ENCODE data around the gene OR4K15. TPM values are rescaled to one million over a fixed set of nuclear protein-coding genes. Genes with fewer than 3 reads are reported as not detected.
"Not testable (repeated sequence)": the region's sequence is repeated elsewhere in the genome, so short reads cannot be mapped to it uniquely, and the experiment has no call there.

The OR4K15 gene, protein sequence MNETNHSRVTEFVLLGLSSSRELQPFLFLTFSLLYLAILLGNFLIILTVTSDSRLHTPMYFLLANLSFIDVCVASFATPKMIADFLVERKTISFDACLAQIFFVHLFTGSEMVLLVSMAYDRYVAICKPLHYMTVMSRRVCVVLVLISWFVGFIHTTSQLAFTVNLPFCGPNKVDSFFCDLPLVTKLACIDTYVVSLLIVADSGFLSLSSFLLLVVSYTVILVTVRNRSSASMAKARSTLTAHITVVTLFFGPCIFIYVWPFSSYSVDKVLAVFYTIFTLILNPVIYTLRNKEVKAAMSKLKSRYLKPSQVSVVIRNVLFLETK
- not detected in 2 replicates for total RNA-seq (2014; rRNA removed; shearing (Covaris generic))

DNA sequence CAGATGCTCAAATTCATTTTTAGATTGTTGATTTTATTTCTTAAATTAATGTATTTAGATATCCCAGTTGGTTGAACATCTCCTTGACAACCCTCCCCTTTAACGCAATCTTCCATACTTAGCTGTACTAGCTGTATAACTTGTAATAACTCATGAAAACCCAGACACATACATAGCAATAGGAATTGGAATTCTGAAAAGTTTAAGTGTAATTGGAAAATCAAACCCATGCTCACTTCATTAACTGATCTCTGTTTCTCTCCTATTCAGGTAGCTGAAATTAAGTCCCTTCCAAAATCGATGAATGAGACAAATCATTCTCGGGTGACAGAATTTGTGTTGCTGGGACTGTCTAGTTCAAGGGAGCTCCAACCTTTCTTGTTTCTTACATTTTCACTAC is at the start of gene OR4K15:
Gene OR4K15, plus strand, starts transcription at position 301 of the 400 bp plus-strand sequence. Its CDS starts 0 bp downstream, at position 301.
- in situ Hi-C loops (cut with HindIII; ENCODE audit: low sequenced_read_pairs) = no loop called here
- no peak for DNase-seq (ENCODE audit: low spot score)

DNA sequence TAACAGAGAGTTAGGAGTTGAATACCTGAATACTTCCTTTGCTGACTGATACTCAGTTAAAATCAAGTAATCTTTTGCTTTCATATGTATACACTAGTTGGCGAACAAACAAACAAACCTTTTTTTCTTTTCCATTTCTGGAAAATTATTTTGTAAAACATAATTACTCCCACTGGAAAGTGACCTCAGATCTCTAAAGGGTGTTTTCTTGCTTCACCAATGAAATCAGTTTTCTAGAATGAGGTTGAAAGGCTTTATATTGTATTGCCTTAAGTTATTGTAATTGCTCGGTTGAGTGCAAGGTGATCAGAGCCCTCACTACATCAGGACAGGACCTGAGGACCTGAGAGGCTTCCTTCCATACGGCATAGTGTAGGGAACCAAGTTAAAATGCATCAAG is 44.8 kb upstream of the OR4K15 start, which contains the start of gene OR4K1:
Gene OR4K1, plus strand, starts transcription at position 301 of the 400 bp plus-strand sequence. CDS start 4,750 bp downstream, outside the sequence.
- no peak for DNase-seq (ENCODE audit: low spot score)
- in situ Hi-C loops (cut with HindIII; ENCODE audit: low sequenced_read_pairs) = no loop called here

DNA sequence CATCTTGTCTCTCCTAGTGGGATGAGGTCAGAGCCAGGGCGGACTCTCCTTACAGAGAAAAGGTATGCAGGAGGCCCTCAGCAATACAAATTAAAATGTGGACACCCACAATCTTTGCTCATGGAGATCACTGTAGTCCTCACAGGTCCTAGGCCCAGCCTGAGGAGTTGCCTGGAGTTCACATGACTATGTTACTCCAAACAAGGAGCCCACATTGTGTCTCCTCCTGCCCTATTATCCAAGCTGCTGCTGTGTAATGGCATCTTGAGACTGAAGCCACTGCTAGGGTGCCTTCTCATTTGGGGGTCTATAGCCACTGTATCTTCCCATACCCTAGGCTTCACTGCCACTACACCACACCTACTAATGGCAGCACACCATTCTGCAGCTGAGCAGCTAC is 33.7 kb upstream of the OR4K15 start:
- in situ Hi-C loops (cut with HindIII; ENCODE audit: low sequenced_read_pairs) = no loop called here
- no peak for DNase-seq (ENCODE audit: low spot score)

DNA sequence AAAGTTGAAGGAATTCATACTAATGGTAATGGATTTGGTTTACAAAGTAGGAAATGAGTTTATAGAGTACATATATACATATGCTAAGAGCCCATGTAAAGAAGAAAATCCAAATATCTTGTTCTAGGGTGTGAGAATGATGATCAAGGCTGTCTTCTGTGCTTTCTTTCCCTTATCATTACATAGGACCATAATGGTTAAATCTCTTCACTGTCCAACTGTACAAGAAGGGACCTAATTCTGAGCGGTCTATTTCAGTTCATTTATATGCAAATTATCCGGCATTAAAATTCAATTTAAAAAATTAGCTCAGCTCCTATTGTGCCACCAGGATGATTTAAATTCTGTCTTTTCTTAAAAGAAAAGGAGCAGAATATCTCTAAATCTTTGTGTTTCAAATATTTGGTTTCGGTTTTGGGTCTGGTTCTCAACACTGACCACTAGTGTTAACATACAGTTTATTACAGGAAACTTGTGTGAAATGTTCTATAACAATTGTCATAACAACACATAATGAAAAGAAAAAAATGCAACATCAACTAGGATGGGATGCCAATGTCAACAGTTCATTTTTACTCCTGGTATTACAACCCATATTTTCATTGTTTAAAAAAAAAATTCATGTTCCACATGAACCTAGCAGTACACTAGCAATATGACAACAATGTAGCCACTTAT is 27.8 kb upstream of the OR4K15 start:
- DNase-seq (ENCODE audit: low spot score) = no peak
- in situ Hi-C loops (cut with HindIII; ENCODE audit: low sequenced_read_pairs) = no loop called here

DNA sequence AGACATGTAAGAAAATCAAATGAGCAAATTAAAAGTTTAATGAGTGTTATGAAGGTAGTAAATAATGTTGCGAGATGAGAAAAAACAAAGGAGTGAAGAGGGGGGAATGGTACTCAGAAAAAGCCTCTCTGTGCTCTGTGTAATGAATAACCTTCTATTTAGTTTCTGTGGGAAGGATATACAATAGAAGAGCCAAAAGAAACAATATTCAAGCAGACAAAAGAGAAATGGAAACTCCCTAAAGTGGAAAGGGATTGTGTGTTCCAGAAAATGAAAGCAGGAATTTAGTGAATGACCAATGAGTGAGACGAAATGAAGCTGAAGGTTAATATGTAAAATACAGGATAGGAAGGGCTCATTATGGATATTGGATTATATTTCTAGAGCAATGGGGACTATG is 26.2 kb upstream of the OR4K15 start:
- in situ Hi-C loops (cut with HindIII; ENCODE audit: low sequenced_read_pairs) = no loop called here
- DNase-seq (ENCODE audit: low spot score) = no peak

DNA sequence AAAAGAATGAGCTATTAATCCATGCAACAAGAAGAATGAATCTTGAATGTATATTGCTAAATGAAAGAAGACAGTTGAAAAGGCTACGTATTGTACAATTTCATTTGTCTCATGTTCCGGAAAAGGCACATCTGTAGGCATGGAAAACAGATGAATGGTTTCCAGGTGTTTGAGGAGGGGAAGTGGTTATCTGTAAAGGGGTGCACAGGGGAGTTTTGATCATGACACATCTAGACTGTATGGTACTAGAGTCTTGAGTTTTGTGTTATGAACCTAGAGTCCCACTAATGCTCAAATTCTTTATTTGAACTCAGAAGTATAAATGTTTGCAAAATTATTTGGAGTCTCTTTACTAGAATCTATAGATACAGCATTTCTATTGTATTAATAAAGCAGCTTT is 5.7 kb upstream of the OR4K15 start:
- DNase-seq (ENCODE audit: low spot score); in situ Hi-C loops (cut with HindIII; ENCODE audit: low sequenced_read_pairs): not testable (repeated sequence)

DNA sequence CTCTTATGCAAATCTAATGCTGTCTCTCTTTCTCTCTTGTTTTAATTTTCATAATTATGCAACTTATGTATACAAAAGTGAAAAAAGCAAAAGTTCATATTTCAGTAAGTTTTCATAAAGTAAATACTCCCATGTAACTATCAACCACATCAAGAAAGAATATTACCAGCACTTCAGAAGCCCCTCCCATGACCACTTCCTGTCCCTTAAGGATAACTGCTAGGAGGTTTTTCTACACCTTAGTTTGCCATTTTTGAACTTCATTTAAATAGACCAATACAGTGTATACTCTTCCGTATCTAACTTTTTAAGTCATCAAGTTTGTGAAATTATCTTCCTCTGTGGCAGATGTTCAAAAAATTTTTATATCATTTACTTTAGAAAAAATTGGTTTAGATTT is 547 bp upstream of the OR4K15 start:
- DNase-seq (ENCODE audit: low spot score) = no peak
- in situ Hi-C loops (cut with HindIII; ENCODE audit: low sequenced_read_pairs) = no loop called here

DNA sequence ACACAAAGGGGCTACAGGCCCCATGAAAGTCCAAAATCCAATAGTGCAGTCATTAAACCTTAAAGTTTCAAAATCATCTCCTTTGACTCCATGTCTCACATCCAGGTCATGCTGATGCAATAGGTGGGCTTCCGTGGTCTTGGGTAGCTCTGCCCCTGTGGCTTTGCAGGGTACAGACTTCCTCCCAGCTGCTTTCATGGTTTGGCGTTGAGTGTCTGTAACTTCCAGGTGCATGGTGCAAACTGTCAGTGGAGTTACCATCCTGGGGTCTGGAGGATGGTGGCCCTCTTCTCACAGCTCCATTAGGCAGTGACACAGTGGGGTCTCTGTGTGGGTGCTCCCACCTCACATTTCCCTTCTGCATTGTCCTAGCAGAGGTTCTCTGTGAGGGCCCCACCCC is 18.0 kb downstream of the OR4K15 start:
- in situ Hi-C loops (cut with HindIII; ENCODE audit: low sequenced_read_pairs) = no loop called here

DNA sequence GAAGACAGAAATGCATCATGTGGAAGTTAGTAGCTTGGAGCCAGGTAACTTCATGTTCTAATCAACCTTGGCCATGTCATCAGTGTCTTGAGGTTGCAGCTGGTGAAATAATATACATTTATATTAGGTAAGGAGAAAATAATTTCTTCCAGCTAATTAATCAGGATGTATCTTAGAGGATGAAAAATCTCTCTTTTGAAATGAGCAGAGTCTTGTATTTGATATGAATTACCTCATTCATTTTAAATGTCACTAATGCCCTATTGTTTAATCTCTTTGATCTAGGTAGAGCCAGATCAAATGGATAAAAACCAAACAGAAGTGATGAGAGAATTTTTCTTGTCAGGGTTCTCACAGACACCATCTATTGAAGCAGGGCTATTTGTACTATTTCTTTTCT is 26.5 kb downstream of the OR4K15 start, which contains the start of gene OR4Q2:
Gene OR4Q2, plus strand, starts transcription at position 301 of the 400 bp plus-strand sequence.
- DNase-seq (ENCODE audit: low spot score) = no peak
- in situ Hi-C loops (cut with HindIII; ENCODE audit: low sequenced_read_pairs) = no loop called here

More for the DNA sequence above, 18.0 kb downstream of the OR4K15 start:
- no peak for DNase-seq (ENCODE audit: low spot score)

DNA sequence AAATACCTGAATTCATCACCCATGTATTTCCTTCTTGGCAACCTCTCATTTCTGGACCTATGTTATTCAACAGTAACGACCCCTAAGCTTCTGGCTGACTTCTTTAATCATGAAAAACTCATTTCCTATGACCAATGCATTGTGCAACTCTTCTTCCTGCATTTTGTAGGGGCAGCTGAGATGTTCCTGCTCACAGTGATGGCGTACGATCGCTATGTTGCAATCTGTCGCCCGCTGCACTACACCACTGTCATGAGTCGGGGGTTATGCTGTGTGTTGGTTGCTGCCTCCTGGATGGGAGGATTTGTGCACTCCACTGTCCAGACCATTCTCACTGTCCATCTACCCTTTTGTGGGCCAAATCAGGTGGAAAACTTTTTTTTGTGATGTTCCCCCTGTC is 26.9 kb downstream of the OR4K15 start:
- in situ Hi-C loops (cut with HindIII; ENCODE audit: low sequenced_read_pairs) = no loop called here
- DNase-seq (ENCODE audit: low spot score) = no peak

DNA sequence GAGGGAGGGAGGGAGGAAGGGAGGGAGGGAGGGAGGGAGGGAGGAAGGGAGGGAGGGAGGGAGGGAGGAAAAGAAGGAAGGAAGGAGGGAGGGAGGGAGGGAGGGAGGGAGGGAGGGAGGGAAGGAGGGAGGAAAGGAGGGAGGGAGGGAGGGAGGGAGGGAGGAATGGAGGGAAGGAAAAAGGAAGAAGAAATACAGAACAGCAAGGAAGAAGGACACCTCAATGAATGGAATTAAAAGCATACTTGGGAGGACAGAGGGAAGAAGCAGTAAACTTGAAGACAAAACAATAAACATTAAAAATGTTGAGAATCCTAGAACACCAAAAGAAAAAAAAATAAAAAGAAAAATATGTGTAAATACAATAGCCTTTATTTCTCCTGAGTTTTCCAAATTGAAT is 32.8 kb downstream of the OR4K15 start:
- in situ Hi-C loops (cut with HindIII; ENCODE audit: low sequenced_read_pairs) = no loop called here
- no peak for DNase-seq (ENCODE audit: low spot score)

DNA sequence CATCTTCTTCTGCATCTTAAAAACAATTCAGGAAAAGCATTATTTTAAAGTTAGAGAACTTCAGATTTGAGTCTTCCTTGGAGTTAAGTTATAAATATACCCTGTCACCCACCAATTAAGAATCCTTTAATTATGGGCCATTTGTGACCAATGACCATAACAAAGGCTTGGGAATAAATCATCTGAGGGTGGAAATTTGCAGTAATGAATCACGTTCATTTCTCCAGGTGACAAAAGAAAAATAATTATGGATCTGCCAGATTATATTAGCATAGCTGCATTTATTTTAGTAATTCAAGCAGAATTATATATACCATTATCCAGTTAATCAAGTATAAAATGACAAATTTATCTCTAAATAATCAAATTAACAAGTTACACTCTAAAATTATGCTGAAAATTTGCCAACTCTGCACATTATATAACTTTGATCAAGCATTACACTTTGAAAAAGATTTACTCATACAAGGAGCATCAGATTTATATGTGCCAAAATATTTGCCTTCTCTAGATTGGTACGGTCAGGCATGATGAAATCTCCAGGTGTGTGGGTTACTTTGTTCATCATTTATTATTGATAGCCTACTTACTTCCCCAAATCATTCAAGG is 44.0 kb downstream of the OR4K15 start, which contains the start of gene OR4K14:
Gene OR4K14, minus strand, starts transcription at position 51 of the 609 bp plus-strand sequence. CDS start 4,114 bp downstream, outside the sequence.
- DNase-seq (ENCODE audit: low spot score) = no peak
- in situ Hi-C loops (cut with HindIII; ENCODE audit: low sequenced_read_pairs) = no loop called here

Other genes with a start within 250 kb of the OR4K15 start
- not detected in 2 replicates for gene OR4Q3, start 232.0 kb upstream of the OR4K15 start, total RNA-seq (2014; rRNA removed; shearing (Covaris generic))
- not detected in 2 replicates for gene OR4M1, start 202.1 kb upstream of the OR4K15 start, total RNA-seq (2014; rRNA removed; shearing (Covaris generic))
- not detected in 2 replicates for gene OR4N2, start 171.8 kb upstream of the OR4K15 start, total RNA-seq (2014; rRNA removed; shearing (Covaris generic))
- gene OR4K2, start 100.4 kb upstream of the OR4K15 start, total RNA-seq (2014; rRNA removed; shearing (Covaris generic)) = not detected in 2 replicates
- not detected in 2 replicates for gene OR4K5, start 55.0 kb upstream of the OR4K15 start, total RNA-seq (2014; rRNA removed; shearing (Covaris generic))
- gene OR4K1, start 44.7 kb upstream of the OR4K15 start, total RNA-seq (2014; rRNA removed; shearing (Covaris generic)) = not detected in 2 replicates
- gene OR4Q2, start 26.6 kb downstream of the OR4K15 start, total RNA-seq (2014; rRNA removed; shearing (Covaris generic)) = not detected in 2 replicates
- gene OR4K14, start 43.7 kb downstream of the OR4K15 start, total RNA-seq (2014; rRNA removed; shearing (Covaris generic)) = not detected in 2 replicates
- gene OR4K13, start 60.4 kb downstream of the OR4K15 start, total RNA-seq (2014; rRNA removed; shearing (Covaris generic)) = not detected in 2 replicates
- gene OR4L1, start 84.5 kb downstream of the OR4K15 start, total RNA-seq (2014; rRNA removed; shearing (Covaris generic)) = not detected in 2 replicates
- not detected in 2 replicates for gene OR4K17, start 135.1 kb downstream of the OR4K15 start, total RNA-seq (2014; rRNA removed; shearing (Covaris generic))
- not detected in 2 replicates for gene OR4N5, start 163.2 kb downstream of the OR4K15 start, total RNA-seq (2014; rRNA removed; shearing (Covaris generic))
- not detected in 2 replicates for gene OR11G2, start 215.3 kb downstream of the OR4K15 start, total RNA-seq (2014; rRNA removed; shearing (Covaris generic))
- gene OR11H6, start 248.1 kb downstream of the OR4K15 start, total RNA-seq (2014; rRNA removed; shearing (Covaris generic)) = not detected in 2 replicates

Measured in G401 (cell line).